GM08714 (cell line): ENCODE data around the gene CLDN24.

Source experiments
- H3K4me3 ChIP-seq: fragments of 200-500 bp; sonication (Bioruptor generic); 2 replicates; pipeline ENCODE4 v1.5.1; 2014; ENCODE audit warnings: mild to moderate bottlenecking, low read length, inconsistent platforms
- ZNF274 ChIP-seq: IDR thresholded peaks from 2 replicates; pipeline ENCODE4 v1.6.1; 2012; ENCODE audit warnings: mild to moderate bottlenecking, low read depth, low read length

Gene CLDN24

DNA sequence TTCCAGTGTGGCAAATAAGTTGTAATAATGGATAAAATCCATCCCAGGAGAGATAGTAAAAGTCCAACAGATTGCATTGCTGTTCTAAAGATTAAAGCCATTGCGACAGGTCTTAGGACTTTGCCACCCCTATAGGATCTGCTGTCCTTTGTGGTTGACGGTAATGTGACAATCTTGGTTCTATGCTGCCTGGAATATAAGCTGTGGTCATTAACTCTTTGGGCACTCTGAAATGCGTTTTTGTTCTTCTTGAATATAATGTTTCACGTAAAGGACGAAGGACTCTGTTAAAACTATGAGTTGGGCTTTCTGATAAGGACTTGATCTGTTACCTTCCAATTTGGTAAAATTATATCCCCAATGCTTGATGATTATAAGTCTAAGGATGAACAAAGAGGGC, at the start of gene CLDN24:
Gene CLDN24, minus strand, starts transcription at position 101 of the 400 bp plus-strand sequence. Its CDS starts 0 bp downstream, at position 101.
- H3K4me3 ChIP-seq: no peak within 1 kb of the TSS
- TF ChIP-seq ZNF274: no peak

DNA sequence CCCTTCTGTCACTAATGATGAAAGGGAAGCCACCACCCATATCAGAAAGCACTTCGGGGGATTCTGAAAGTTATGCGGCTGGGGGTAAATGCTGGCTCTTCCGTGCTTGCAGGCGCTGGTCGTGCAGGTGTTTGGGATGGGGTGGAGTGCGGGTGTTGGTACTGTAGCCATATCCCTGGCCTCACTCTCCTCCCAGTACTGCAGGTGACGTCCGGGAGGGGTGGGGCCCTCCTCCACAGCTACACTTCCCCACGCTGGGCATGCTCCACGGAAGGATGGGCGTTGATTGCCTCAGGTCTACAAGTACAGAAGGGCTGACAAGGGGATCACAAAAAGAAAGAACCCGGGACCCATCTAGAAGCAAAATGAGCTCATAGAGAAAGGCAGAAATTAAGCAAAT, 48.6 kb upstream of the CLDN24 start:
- H3K4me3 ChIP-seq: no peak overlapping the region
- TF ChIP-seq ZNF274: no peak

DNA sequence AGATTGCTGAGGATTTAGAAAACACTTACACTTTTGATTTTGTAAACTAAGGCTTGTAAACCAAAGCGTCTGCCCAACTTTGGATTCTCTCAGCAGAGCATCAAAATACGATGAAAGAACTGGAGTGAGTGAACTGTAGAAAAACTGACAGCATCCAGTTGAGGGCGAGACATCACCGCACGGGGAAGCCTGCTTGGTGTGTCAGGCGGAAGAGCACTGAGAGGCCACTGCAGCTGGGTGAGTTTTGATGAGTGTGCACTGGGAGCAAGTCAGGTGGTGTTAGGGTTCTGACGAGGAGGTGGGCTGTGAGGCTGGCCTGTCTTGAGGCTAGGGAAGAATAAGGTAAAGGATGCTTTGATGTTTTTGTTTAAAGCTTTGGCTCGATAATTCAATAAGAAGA, 46.8 kb upstream of the CLDN24 start:
- no peak for TF ChIP-seq ZNF274
- no peak overlapping the region for H3K4me3 ChIP-seq

DNA sequence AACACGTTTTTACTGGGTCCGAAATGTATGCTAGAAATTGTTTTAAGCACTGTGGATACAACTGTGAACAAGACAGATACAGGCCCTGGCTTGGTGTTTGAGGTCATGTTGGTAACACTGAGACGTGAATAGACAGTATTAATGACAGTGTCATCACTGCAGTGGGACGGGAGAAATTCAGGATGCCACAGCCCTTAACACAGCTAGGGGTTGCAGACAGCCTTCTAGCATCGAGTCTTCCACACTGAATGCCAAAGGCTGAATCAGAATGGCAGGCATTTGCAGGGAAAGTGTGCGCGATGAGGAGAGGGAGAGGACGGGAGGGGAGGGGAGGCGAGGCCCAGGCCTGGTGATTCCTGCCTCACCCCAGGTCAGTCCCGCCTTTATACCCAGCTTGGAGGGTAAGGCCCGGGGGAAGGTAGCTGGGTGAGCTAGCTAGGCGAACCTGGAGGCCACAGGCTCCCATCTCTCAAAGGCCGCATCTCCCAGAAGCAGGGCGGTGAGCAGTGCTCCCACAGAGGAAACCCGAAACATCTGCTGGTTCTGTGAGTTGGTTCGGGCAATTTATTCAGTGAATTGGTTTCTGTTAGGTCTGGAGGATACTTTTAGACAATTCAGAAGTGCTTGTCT, 44.1 kb upstream of the CLDN24 start:
- no peak overlapping the region for H3K4me3 ChIP-seq
- TF ChIP-seq ZNF274: no peak

DNA sequence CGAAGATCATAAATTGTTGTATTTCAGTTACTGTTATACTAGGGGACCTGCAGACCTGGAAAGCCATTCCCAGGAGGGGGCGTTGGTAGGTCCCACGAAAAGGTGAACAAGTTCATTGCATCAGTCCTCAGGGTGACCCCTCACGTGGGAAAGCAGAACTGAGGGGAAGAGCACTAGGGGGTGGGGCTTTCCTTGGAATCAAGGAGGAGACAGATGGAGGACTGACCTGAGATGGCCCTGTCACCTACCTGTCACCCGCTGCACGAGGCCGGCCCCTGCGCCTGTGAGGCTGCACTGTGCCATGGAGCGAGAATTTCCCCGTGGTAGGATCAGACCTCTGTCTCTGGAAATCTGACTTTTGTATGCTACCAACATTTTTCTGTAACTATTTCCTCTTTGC, 41.8 kb upstream of the CLDN24 start:
- no peak overlapping the region for H3K4me3 ChIP-seq
- TF ChIP-seq ZNF274: no peak

DNA sequence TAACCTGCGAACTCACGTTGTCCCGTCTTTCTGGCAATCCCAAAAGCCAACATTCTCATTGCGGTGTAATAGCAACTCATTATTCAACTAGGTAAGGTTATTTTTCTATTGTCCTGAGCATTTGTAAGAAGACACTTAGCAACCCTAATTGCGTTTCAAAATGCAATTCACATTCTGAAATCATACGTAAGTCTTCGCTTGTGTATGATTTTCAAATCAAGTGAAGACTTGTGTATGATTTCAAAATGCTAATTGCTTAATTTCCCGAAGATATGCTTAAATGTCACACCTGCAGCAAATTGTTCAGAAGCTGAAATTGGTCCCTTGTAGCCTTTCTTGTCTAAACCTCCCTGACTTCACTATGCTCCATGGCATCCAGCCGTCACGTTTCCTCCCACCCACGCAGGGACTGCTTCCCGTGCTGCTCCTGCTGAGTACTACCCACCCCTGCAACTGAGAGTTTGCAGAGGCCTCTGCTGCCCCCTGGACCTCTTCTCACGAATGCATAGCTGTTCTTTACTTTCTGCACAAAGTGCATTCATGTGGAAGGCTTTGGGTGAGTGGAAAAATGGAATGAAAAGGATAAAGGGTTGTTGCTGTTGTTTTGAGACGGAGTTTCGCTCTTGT, 40.8 kb upstream of the CLDN24 start:
- TF ChIP-seq ZNF274: no peak
- H3K4me3 ChIP-seq: no peak overlapping the region

DNA sequence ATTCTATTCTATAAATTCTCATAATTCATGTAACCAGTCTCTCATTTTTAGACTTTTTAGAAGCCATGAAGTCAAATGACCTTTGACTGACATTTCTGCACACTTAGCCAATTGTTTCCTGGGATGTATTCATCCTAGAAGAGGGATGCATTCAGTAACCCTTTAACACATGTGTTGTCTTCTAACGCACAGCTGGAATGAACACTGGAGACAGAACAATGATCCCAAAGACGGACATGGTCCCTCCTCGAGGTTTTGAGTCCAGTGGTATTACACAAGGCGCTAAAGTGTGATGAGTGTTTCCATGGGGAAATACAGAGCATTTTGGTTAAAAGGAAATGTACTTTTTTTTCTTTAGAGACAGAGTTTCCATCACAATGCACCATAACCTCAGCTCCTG, 39.8 kb upstream of the CLDN24 start:
- no peak for TF ChIP-seq ZNF274

DNA sequence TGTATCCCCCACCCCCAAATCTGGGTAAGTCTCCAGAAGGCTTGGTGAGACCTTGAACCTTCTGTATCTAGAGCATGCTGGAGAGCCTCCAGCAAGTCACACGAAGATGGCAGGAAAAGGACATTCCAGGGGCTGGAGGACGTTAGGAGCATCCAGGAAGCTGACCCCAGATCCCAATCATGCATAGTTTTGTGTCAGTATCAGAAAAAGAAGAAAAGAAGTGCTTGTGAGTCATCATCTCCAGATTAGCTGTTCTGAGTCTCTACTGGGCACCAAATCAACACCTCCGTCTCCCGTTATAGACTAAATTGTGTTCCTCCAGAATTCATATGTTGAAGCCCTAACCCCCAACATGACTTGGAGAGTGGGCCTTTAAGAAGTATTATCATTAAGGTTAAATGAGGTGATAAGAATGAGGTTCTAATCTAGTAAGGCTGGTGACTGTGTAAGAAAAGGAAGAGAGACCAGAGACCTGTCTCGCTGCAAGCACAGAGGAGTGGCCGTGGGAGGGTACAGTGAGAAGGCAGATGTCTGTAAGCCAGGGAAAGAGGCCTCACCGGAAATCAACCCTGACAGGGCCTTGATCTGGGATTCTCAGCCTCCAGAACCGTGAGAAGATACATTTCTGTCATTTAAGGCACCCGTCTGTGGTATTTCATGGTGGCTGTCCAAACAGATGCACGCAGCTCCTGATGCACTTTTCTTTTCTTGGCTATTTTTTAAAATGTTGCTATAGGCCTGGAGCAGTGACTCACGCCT, 38.1 kb upstream of the CLDN24 start:
- H3K4me3 ChIP-seq: no peak overlapping the region
- no peak for TF ChIP-seq ZNF274

More for the DNA sequence above, 39.8 kb upstream of the CLDN24 start:
- H3K4me3 ChIP-seq: no peak overlapping the region

DNA sequence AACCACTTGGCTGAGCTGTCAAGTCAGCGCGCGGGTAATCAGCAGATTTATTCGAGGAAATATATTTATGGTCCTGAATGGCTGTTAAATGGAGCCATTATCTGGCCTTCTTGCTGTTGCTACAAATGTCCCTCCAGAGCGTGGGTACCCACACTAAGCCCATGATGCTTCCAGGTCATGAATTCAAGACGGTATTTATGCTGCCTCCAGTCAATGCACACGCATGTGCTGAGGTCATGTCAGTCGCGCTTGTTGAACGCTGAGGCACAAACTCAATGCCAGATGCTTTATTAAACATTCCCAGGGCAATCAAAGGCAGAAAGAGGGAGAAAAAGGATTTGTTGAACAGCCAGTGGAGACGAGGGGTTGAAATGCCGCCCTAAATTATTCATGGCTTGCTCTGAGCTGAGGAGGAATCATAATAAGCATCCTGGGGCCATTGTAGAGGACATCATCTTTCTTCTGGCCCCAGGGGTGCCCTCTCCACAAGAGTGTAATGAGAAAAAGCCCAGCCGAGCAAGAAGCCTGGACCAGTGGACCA, 36.1 kb upstream of the CLDN24 start:
- no peak overlapping the region for H3K4me3 ChIP-seq
- TF ChIP-seq ZNF274: no peak

DNA sequence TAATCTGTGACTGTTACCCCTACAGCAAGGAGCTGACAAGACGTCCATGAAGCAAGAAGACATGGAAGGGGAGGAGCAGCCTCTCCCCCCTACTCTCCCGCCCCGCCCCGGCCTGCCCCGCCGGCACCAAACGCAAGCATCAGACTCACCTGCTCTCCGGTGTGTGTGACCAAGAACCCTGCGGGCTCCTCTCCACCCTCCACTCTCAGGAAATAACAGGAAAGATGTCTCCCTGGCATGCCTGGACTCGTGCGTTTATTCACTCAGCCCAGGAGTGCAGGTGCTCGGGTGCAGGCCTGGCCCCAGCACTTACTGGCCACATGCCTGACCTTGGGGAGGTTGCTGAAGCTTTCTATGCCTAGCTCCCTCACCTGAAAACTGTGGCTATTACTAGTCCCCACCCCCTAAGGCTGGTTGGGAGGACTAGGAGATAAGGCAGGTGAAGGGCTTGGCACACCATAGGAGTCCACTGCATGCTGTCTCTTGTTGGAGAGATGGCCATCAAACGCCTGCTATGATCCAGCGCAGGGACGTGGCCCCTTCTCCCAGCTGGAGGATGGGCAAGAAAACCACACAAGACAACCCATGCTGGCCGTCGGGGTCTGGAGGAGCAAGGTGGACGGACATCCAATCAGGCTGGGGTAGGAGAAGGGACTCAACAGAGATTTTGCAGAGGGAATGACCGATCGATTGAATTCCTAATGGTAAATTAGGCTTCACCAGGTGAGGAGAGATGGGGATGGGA, 34.9 kb upstream of the CLDN24 start:
- no peak for TF ChIP-seq ZNF274

DNA sequence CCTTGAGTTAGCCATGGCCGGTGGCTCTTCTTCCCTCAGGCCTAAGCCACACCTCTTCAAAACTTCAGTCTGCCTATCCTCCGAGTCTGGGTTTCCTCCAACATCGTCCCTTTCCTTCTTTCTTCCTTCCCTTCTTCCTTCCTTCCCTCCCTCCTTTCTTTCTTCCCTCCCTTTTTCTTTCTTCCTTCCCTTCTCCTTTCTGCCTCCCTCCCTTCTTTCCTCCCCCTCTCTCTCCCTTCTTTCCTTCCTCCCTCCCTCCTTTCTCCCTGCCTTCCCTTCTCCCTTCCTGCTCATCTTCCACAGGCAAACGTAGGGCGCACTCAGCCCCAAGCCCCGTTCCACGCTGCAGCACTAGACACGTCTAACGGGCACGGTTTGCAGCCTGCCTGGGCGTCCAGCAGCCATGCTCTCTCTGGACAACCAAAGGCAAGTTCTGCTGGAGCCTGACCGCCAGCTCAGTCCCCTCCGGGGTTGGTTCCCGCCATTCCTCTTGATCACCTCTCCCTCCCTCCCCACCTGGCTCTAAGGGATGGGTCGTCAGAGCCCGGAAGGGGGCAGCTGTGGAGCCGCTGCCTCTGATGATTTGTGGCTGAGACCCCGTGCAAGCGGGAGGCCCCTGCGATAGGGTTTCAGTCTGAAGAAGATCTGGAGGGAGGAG, 34.1 kb upstream of the CLDN24 start:
- no peak overlapping the region for H3K4me3 ChIP-seq
- no peak for TF ChIP-seq ZNF274

More for the DNA sequence above, 34.9 kb upstream of the CLDN24 start:
- no peak overlapping the region for H3K4me3 ChIP-seq

DNA sequence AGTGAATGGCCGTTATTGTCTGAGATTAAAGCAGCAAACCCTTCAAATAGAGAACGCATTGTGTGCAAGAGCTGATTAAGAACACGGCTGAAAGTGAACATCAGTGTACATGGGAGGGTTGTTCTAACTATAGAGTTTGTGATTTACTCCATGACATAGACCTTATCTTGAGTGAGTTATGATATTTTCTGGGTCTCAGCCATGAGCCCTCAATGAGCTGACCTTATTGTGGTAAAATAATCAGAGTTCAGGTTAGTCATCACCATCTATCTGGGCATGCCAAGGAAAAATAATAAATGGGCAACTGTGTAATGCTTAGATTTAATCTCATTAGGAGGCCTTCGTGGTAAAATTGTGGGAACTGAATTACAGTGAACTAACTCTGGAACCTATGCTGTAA, 33.2 kb upstream of the CLDN24 start:
- no peak for TF ChIP-seq ZNF274
- no peak overlapping the region for H3K4me3 ChIP-seq

DNA sequence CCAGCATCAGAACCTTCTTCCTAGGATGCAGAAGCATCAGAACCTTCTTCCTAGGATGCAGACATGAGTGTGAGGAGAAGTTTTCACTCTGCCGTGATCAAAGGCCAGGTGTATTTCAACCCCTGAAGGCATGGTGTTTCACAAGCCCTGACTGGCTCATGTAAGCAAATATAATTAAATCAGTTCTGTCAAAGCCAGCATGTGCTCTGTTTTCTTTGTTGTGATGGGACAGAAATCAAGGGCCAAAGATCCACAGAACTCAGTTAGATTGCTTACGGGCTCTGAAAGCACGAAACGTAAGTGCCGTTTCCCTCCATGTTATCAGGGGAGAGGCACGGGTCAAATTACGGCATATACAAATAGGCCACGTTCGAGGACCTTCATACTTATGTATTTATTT, 32.0 kb upstream of the CLDN24 start:
- TF ChIP-seq ZNF274: no peak
- no peak overlapping the region for H3K4me3 ChIP-seq

DNA sequence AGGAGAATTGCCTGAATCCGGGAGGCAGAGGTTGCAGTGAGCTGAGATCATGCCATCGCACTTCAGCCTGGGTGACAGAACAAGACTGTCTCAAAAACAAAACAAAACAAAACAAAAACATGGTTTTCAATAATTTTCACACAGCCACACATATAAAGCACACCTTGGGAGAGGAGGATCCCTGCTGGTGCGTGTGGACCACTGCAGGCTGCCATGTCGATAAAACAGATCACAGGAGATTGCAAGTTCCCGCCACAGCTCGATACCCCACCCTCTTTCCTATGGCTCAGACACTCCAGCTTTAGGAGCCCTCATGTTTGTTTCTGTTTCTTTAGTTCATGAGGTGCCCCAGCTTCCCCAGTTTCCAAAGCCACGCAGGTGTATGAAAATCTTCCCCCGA, 31.3 kb upstream of the CLDN24 start:
- no peak overlapping the region for H3K4me3 ChIP-seq
- no peak for TF ChIP-seq ZNF274
